NCI-H2029 treated with DMSO at 0.1 percent for 48 hours (cell line): Measurements from ENCODE around the gene SYTL1.
A peak's percentile ranks its signal among the peaks of the same experiment; 100 is the strongest.

Experiments
- DNase-seq: peaks from one replicate; lab custom pipeline; 2025; lab: John Stamatoyannopoulos, UW

The SYTL1 gene

DNA sequence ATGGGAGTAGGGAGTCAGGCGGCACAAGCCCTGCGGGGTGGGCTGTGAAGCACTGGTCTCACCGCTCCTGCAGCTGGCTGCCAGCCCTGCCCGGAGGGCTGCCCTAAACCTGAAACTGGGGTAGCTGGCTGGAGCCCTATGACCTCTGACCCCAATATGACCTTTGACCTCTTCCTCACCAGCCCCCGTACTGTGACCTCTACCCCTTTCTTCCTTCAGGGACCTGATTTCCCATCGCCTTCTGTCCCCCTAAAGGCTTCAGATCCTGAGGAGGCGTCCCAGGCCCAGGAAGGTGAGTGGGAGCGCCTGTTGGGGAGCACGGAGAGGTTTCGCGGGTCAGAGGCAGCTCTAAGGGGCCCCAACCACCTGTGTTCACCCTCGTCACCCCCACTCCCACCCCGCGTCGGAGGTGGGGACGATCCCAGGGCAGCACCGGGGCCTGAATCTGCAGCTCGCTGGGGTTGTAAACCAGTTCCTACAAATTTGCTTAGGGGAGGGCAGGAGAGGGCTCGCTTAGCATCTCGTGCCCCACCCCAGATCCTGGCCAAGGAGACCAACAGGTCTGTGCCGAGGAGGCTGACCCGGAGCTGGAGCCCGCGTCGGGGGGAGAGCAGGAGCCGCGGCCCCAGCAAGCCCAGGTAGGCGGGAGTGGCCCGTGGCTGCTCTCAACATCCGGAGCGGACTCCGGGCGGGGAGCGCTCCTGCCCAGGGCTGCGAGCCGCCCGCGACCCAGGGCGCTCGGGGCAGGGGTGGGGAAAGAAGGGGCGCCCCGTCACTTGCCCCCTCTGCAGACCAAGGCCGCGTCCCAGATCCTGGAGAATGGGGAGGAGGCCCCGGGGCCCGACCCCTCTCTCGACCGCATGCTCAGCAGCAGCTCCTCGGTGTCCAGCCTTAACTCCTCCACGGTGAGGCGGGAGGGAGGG, 7.3 kb downstream of the SYTL1 start:
- DNase-seq = peak; percentile 24

DNA sequence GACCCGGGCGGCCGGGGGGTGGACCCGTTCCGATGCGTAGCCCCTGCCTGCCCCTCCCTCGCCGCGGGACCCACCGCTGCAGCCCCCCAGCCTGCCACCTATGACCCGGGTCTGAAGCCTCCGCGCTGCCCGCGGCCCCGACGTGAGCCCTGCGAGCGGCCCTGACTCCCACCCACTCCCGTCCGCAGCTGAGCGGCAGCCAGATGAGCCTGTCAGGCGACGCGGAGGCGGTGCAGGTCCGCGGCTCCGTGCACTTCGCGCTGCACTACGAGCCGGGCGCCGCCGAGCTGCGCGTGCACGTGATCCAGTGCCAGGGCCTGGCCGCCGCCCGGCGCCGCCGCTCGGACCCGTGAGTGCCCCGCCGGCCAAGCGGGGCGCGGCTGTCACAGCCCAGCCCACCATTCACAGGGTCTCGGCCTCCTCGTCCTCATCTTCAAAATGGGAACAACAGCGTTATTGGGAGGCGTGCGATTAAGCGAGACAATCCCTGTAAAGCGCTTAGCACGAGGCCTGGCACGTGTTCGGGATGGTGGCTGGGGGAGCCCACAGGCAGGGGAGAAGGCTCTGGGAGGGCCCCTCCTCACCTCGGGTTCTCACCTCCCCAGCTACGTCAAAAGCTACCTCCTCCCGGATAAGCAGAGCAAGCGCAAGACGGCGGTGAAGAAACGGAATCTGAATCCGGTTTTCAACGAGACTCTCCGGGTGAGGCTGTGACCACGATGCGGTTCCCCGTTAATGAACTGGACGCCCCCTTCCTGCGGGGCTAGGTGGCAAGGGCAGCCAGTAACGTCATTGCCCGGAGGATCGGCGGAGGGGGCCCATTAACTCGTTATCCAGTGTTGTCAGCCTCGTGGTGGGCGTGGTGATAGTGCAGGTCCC, 8.2 kb downstream of the SYTL1 start:
- peak; percentile 8 for DNase-seq

DNA sequence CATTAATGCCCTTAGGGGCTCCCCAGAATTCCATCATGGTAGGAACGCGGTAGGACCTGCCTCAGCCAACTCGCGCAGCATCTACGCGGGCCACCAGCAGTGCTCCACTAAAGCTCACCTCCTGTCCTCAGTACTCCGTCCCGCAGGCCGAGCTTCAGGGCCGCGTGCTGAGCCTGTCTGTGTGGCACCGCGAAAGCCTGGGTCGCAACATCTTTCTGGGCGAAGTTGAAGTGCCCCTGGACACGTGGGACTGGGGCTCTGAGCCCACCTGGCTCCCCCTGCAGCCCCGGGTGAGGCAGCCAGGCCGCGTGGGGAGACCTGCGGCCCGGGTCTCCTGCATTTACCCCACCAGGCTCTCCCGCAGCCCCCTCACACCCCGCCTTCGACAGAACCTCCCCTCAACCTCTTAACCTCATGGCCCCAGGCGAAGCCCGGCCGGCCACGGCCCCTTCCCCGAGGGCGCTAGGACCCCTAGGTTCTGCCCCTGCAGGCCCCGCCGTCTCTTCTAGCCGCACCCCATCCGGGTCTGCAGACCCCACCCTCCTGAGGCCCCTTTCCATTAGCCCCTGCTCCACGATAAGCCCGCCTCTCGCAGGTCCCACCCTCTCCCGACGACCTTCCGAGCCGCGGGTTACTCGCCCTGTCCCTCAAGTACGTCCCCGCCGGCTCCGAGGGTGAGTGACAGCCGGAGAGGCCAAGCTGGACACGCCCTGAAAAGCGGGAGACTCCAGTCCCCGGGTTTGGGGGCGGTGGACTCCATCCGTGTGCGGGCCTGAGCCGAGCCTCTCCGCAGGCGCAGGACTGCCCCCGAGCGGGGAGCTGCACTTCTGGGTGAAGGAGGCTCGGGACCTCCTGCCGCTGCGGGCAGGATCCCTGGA, 9.1 kb downstream of the SYTL1 start:
- no peak for DNase-seq

DNA sequence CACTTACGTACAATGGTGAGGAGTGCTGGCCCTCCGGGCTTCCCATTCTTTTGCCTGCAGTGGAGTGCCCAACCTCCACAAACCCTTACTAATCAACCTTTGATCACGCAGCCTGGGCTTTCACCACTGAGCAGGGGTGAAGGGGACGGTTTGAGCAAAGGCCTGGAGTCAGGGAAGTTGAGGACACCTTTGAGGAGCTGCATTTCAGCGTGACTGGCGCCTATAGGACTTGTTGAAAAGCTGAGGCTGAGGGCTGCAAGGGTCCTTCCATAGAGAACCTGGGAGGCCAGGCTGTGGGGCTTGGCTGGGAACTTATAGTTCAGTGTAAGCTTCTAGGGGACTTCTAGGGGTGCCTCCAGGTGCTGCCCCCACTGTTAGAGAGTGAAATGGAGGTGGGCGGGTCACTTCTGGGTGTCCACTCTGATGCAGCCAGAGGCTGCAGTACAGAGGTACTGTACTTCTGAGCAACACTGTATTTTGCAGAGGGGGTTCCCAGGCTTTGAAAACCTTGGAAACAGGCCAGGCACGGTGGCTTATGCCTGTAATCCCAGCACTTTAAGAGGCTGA, 9.8 kb downstream of the SYTL1 start:
- DNase-seq = no peak

DNA sequence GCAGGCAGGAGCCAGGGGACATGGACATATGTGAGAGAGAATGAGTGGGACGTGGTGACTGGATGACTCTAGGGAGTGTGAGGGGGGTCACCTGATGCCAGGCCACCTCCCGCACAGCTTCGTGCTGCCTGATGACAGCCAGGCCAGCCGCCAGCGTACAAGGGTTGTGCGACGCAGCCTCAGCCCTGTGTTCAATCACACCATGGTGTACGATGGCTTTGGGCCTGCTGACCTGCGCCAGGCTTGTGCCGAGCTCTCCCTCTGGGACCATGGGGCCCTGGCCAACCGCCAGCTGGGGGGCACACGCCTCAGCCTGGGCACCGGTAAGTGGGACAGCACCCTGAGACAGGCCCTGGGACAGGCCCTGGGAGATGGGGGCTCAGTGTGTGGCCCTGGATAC, 11.3 kb downstream of the SYTL1 start:
- DNase-seq = no peak

DNA sequence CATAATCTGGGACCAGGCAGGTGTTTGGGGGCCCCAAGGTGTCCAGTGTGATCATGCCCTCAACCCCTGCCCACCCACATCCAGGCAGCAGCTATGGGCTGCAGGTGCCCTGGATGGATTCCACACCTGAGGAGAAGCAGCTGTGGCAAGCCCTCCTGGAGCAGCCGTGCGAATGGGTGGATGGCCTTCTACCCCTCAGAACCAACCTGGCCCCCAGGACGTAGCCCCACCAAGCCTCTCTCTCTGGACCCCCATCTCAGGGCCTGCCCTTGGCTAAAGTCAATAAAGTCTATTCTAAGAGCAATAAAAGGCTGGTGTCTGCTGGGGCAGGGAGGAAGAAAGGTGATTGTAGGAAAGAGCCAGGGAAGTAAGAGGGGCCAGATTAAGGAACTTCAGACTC, 11.8 kb downstream of the SYTL1 start:
- DNase-seq = no peak

DNA sequence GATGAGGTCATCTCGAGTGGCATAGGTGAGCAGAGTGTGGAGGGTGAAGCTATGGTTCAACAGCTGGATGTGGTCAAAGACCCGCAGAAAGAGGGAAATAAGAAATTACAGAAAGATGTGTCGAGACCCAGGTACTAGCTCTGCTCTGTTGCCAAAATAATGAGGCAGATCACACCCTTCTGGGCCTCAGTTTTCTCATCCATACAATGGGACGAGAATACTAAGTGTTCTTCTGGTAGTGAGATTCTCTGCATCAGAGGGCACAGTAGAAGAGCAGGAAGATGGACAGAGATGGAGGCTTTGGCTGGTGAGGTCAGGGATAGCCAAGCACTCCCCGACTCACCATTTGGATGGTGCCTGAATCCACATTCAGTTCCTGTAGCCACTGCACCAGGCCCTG, 13.9 kb downstream of the SYTL1 start:
- no peak for DNase-seq

DNA sequence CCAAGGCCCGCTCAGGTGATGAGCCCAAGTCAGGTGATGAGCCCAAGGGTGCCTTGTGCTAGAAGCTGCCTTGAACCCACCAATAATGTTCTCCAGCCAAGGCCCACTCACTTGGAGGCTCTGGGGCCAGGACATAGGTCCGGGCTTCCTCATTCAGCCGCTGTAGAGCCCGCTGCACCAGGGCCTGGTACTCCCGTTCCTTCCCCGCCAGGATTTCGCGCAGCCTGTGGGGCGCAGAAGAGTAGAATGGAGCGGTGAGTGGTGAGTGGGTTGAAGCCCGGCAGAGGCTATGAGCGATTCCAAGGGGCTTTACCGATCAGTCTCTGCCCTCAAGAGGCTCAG, 14.4 kb downstream of the SYTL1 start:
- no peak for DNase-seq

DNA sequence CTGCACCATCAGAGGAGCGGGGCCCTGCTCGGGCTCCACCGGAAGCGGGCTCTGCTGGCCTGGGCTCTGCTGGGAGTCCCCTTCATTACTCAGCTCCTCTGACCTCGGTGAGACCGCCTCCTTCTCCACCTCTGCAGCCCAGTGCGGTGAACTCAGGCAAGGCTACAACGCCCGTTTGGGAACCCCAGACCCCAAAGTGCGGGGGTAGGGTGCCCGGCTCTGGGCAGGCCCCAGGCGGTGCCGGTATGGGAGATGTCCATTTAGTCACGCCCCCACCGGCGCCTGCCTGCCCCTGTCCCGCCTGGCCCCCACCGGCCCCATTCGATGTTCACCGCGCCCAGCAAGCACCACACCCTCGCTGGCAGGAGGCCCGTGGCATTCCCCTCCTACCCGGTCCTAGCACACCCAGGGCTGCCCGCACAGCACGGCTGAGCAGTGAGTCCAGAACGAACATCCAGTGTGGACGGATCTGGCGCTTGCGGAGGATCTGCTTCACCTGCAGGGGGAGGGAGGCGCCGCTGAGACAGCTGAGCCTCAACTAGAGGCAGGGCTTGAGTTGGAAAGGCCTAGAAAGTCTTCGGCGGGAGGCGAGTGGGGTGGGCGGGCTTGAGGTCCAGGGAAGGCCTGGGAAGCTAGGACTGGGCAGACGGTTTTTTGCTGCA, 14.9 kb downstream of the SYTL1 start:
- DNase-seq = no peak

DNA sequence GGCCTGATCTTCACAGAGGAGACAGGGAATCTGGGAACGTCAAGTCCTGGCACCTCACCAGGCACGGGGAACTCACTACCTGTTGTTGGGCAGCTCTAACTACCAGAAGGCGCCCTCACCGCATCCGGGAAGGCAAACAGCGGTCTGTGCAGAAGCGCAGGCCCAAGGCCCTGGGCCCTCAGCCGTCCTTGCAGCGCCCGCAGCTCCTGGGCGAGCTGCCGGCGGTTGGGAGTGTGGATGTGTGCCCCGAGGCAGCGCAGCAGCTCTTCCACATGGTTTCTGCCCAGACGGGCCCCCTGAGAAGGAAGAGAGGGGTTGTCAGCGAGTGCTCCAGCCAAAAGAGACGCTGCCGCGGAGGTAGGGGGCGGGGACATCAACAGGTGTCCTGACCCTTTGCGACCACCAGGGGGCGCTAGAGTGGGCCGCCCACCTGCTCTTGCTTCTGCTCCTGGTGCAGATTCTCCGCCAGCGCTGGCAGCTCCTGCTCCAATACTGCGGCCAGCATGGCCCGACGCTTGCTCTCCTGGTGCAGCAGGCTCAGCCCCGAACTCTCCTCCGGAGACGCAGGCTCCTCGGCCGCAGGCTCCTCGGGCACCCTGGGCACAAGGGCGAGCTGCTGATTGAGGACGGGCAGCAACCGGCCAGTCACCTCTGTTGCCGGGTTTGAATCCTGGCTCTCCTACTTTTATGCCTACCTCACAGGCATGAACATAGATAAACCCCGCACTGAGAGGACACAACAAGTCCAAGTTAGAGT, 15.6 kb downstream of the SYTL1 start:
- no peak for DNase-seq

DNA sequence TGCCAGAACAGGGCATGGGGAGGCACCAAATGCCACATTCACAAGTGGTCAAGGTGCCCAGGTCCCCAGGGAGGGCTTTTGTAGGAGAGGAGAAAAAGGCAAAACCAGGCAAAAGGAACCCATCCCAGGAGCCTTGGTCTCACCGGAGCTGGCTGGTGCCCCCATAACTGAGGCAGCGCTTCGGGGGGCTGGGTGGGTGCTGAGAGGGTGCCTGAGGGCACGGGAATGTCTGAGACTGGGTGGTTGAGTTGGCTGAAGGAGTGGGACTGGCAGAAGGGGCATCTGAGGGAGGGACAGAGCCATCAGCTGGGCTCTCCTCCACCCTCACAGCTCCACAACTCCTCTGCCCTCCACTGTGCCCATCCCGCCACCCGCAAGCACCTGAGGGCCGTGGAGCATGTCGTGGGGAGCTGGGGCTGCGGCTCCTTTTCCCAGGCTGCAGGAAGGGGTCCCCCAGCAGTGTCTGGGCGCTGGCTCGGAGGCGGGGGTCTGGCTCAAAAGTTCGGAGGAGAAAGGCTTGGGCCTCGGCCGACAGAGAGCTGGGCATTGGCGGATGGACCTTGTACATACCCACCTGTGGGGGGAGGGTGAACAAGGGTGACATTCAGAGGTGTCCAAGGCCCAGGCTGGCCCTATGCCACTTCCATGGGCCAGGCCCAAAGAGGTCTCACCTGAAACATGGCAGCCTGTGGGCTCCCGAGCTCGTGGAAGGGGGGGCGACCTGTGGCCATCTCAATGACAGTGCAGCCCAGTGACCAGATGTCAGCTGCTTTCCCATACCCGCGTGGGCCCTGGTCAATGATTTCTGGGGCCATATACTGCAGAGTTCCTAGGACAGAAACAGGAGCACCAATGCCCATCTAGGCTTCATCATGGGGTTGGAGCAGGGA, 16.5 kb downstream of the SYTL1 start:
- no peak for DNase-seq

DNA sequence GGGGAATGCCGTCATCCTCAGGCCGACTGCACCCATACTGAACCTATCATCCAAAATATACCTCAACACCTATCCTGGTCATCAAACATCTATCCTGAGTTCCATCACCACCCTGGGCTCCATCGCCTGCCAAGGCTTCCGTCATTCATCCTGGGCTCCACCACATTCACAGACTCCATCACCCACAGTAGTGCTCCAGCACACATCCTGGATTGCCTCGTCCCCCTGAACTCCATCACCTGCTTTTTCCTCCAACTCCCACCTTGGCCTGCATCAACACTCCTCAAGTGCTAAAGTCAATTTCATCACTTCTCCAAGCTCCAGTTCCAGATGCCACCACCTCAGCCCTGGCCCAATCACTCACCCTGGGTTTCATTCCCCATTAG, 17.1 kb downstream of the SYTL1 start:
- DNase-seq = no peak

DNA sequence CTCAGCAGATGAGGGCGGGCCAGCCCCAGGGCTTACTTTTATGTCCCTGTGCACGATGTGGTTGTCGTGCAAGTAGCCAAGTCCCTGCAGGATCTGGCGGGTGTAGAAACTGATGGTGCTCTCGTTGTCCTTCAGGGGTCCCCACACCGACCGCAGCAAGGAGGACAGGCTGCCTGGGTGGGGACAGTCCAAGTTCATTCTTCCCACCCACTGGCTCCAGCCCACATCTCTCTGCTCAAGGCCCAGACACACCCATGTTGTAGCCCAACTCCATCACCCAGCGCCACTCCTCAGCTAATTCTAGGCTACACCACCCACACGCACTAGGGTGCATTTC, 18.0 kb downstream of the SYTL1 start:
- DNase-seq = no peak

DNA sequence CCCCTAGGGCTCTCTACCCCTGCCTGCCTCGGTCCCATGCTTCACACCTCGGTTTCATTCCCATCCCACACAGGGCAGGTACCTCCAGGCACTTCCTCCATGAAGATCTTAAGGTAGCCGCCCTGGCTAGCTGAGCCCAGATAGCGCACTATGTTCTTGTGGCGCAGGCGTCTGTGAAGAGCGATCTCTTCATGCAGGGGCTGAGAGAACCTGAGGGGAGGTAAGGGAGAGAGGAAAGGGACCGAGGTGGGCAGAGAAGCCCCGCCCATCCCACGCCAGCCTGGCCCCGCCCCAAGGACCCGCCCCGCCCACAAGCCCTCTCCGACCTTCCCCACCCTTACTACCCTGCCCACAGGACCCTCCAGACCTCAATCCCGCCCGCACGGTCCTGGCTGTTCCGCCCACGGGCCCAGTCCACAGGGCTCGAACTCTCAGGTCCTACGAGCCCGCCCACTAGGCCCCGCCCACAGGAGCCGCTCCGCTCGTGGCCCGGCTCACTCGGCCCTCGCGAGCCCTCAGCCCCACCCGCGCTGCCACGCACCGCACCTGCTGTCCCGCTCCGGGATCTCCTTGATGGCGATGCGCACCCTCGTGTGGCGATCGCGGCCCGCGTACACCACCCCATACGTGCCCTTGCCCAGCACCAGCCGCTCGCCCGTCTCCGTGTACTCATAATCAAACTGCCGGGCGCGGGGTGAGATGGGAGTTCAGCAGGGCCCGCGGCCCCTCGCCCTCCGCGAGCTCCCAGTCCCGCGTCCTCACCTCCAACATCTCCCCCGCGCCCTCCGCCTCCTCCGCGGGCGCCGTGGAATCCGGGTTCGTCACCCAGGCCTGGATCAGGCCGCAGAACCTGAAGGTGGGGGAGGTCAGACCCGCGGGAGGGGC, 18.6 kb downstream of the SYTL1 start:
- DNase-seq = no peak

DNA sequence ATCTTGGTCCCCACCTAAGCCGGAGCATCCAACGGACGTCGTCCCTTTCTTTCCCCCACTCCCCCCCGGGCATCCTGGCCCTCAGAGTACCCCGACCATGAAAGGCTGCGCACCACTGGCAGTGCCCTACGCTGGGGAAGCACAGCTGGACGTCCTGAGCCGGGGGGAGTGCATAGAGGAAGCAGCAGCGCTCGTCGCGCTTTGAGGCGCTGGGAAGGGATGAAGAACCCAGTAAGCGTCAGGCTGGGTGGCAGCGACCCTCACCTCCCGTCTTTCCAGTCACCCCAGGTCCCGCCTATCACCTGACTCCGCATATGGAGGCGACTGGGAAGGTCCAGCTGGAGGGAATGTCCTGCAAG, 19.2 kb downstream of the SYTL1 start:
- DNase-seq = no peak

DNA sequence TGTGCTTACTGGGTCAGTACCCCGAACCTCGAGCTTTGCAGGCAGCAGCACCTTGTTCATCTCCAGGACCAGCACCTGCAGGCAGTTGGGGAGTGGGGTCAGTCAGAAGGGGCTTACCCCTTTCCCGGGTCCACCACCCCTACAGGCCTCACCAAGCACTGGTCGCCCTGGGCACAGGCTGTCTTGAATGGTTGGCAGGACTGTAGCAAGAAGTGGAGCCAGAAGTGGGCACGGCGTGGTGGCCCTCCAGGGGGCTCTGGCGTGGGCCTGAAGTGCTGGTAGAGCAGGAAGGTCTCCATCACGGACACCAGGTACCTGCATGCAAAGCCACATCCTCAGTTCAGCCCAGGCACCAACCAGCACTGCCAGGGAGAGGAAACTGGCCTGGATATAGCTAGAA, 19.7 kb downstream of the SYTL1 start:
- no peak for DNase-seq

DNA sequence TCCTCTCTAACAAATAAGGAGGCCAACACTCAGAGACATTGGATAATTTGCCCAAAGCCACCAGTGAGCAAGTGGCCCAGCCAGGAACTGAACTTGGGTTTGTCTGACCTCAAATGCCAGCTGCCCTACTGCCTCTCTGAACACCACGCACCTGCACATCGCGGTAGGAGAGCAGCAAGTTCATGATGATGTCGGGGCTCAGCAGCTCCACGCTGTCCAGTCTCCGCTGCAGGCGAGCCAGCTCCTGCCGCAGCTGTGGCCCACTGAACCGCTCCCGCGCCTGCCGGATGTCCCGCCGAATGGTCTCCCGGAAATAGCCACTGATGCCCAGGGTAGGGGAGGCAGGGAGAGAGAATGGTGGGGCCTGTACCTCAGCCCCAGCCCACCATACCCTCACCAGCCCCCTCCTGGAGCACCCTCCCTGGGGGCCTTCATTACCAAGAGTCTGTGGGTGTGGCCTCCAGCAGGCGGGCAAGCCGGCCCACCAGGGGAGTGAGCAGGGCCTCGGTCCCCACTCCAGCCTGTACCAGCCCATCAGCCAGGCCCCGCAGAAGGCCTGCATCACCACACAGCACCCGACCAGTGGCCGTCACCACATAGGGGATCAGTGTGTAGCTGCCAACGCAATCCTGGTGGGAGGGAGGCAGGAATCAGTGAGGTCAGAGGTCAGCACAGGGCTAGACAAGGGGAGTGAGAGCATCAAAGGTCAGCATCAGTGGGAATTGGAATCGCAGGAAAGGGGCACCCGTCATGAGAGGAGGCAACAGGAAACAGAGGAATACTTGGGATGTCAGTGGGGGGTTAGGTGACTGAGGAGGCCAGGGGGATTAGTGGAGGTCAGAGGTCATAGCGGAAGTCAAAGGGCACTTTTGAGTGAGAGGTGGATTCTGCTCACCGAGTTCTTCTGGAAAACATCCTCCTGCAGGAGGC, 22.2 kb downstream of the SYTL1 start:
- no peak for DNase-seq
